Measurements from ENCODE around the gene PLPP7. TPM values are rescaled to one million over a fixed set of nuclear protein-coding genes. Genes with fewer than 3 reads are reported as not detected.

The PLPP7 gene
- total RNA-seq, 4 donors from 2014 or later: 1.1 to 2.9 (median 2.7) TPM

DNA sequence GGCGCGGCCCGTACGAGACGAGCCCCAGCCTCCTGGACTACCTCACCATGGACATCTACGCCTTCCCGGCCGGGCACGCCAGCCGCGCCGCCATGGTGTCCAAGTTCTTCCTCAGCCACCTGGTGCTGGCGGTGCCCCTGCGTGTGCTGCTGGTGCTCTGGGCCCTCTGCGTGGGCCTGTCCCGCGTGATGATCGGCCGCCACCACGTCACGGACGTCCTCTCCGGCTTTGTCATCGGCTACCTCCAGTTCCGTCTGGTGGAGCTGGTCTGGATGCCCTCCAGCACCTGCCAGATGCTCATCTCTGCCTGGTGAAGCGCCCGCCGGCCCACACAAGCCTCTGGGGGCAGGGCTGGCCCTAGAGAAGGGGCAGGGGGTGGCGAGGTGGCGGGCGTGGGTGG, 18.5 kb downstream of the PLPP7 start:
- H3K4me1 ChIP-seq: no peaks in the 10 kb centered on the region
- 90 to 91% methylated on average over 23 to 31 of the region's 31 CpGs for WGBS, 2 donors

DNA sequence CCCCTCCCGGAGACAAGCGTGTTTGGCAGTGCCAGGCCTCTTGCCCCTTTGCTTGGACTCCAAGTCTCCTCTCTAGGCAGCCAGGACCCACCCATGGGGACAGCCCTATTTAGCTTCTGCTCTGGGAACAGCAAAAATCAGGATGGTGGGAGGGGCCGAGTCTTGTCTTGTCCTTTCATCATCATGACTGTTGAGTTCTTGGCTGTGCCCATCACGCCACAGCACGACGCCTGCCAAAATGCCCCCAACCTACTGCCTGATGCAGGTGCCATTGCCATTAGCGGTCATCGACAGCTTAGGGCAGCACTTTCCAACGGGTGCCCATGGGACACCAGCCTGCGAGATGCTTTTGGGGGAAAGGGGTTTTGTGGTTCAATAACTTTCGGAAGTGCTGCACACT, 18.9 kb downstream of the PLPP7 start:
- no peak for DNase-seq
- Histone ChIP-seq H3K4me1 (no peaks in the 10 kb centered on the region), H3K27me3 (no peaks in the 10 kb centered on the region), H3K4me3 (replicated peaks in 1 of 3) (no peak overlapping the region), H3K27ac (no peak overlapping the region), H3K36me3 (no peaks in the 10 kb centered on the region), H3K9me3 (no peaks in the 10 kb centered on the region)
- intact Hi-C loops (cut with DNase I): no loop called here
- WGBS, 2 donors: 90 to 91% methylated on average over 9 to 11 of the region's 11 CpGs
- TF ChIP-seq, protein P1, sequence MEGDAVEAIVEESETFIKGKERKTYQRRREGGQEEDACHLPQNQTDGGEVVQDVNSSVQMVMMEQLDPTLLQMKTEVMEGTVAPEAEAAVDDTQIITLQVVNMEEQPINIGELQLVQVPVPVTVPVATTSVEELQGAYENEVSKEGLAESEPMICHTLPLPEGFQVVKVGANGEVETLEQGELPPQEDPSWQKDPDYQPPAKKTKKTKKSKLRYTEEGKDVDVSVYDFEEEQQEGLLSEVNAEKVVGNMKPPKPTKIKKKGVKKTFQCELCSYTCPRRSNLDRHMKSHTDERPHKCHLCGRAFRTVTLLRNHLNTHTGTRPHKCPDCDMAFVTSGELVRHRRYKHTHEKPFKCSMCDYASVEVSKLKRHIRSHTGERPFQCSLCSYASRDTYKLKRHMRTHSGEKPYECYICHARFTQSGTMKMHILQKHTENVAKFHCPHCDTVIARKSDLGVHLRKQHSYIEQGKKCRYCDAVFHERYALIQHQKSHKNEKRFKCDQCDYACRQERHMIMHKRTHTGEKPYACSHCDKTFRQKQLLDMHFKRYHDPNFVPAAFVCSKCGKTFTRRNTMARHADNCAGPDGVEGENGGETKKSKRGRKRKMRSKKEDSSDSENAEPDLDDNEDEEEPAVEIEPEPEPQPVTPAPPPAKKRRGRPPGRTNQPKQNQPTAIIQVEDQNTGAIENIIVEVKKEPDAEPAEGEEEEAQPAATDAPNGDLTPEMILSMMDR (IDR thresholded peaks at IDR 0.05): no peak
- no peak for TF ChIP-seq POLR2A (IDR thresholded peaks at IDR 0.05)

More for the DNA sequence above, 18.5 kb downstream of the PLPP7 start:
- Histone ChIP-seq H3K27me3 (no peaks in the 10 kb centered on the region), H3K27ac (no peak overlapping the region), H3K4me3 (replicated peaks in 1 of 3) (no peak overlapping the region), H3K9me3 (no peaks in the 10 kb centered on the region), H3K36me3 (no peaks in the 10 kb centered on the region)
- no peak for DNase-seq
- TF ChIP-seq POLR2A (IDR thresholded peaks at IDR 0.05): no peak
- TF ChIP-seq, protein P1 (IDR thresholded peaks at IDR 0.05): no peak
- intact Hi-C loops (cut with DNase I): no loop called here

DNA sequence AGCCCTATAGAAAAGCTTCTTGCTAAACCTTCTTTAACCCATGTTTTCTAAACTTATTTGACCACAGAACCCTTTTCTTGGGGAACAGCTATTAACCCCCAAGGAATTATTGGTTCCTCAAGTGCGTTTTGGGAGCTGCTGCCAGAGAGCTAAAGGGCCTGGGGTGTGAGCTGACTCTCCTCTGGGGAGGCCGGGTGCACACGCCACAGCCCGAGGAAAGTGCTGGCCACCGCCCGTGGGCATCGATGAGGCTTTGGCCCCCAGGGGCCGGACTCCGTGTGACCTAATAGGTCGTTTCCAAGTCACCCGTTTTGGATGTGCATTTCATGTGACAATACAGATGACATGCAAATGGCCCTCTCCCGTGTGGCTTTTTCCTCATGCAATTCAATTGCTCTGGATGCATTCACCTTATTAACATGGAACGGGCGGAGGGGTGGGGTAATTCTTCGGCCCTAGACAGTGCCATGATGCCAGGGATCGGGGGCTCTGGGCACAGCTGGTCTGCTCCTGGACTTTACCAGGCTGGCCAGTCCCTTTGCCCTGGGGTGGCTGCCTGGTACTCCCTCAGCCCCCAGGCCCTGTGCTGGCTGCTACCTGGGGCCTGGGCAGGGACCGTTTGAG, 19.5 kb downstream of the PLPP7 start:
- intact Hi-C loops (cut with DNase I): no loop called here
- Histone ChIP-seq H3K4me3 (replicated peaks in 1 of 3) (no peak overlapping the region), H3K36me3 (no peaks in the 10 kb centered on the region), H3K4me1 (no peaks in the 10 kb centered on the region), H3K27ac (no peak overlapping the region), H3K27me3 (no peaks in the 10 kb centered on the region), H3K9me3 (no peaks in the 10 kb centered on the region)
- TF ChIP-seq, protein P1 (IDR thresholded peaks at IDR 0.05): no peak
- no peak for TF ChIP-seq POLR2A (IDR thresholded peaks at IDR 0.05)
- DNase-seq: no peak
- 79 to 91% methylated on average over 11 to 14 of the region's 17 CpGs for WGBS, 2 donors

DNA sequence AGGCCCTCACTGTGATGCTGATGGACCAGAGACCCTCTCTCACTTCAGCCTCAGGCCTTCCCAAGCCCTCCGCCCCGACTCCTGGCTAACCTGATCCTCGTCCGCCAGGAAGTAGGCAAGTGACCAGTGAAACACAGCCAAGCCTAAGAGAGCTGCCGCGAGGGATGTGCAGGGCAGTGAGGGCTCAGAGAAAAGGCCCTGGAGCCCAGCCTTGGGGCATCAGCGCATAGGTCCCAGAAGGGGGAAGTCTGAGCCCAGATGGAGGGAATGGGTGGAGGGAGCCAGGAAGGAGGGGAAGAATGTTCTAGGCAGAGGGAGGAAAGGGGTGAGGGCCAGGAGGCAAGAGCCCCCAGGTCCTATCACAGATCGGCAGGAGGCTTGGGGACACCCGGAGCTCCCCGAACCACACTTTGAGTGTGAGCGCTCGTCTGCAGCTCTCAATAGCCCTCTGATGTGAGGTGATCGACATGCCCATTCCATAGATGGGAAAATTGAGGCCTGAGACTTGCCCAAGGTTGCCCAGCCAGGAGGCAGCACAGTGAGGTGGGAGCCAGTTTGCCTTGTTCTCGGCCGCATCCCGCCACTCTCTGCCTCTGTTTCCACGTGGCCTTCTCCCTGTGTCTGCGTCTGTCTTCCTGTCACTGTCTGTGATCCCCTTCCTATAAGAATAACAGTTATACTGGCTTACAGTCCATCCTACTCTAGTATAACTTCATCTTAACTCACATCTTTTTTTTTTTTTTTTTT, 20.2 kb downstream of the PLPP7 start:
- Histone ChIP-seq H3K4me1 (no peaks in the 10 kb centered on the region), H3K4me3 (replicated peaks in 1 of 3) (no peak overlapping the region), H3K36me3 (no peaks in the 10 kb centered on the region), H3K27ac (no peak overlapping the region), H3K27me3 (no peaks in the 10 kb centered on the region), H3K9me3 (no peaks in the 10 kb centered on the region)
- WGBS, 2 donors: 81 to 83% methylated on average over 14 to 16 of the region's 18 CpGs
- intact Hi-C loops (cut with DNase I): no loop called here
- DNase-seq: no peak
- TF ChIP-seq, protein P1 (IDR thresholded peaks at IDR 0.05): no peak
- no peak for TF ChIP-seq POLR2A (IDR thresholded peaks at IDR 0.05)
